ENCODE results near the gene FNIP2.

- TF ChIP-seq EZH2 (IDR thresholded peaks at IDR 0.05; ENCODE audit: insufficient read depth, poor library complexity, severe bottlenecking) = no peak
- TF ChIP-seq EZH2phosphoT487 (IDR thresholded peaks at IDR 0.05; ENCODE audit: insufficient read depth, low read depth) = no peak
Measured at GRCh38 chr4:158850800-158851644, 82.2 kb downstream of the FNIP2 start.
